ENCODE data around the gene TRIM8. TPM values are rescaled to one million over a fixed set of nuclear protein-coding genes. Genes with fewer than 3 reads are reported as not detected.

The TRIM8 gene
- total RNA-seq, 1 experiment from 2014 or later, result 91.6 TPM

DNA sequence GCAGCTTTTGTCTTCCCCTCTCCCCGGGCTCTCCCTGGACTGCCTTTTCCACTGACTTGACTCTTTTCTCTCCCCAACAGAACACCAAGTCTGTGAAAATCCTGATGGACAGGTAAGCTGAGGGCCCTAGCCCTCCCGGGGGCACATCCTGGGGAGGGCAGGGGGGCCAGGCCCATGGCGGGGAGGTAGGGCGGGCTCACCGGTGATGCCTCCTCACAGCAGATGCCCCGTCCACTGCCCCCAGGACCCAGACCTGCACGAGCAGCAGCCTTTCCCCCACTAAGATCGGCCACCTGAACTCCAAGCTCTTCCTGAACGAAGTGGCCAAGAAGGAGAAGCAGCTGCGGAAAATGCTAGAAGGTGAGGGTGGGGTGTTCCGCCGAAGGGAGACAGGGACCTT, 11.7 kb downstream of the TRIM8 start:
- no peaks in the 10 kb centered on the region for H3K9me2 ChIP-seq (ENCODE audit: insufficient read depth)
- RAD21 ChIA-PET (ENCODE audit: low non-redundant PET in 1 of 2, low total read pairs in 2 of 2, uncharacterized antibody in 2 of 2, unreplicated experiment in 2 of 2), result no interaction called here
- POLR2A ChIA-PET, result interaction anchor here (1.0 kb wide), 1 partner anchor 14 kb away, joined by 3 read pairs; no protein-coding TSS in a partner anchor

More for the DNA sequence above, 11.7 kb downstream of the TRIM8 start:
- H4K20me1 ChIP-seq (ENCODE audit: insufficient read depth), result no peaks in the 10 kb centered on the region
- intact Hi-C loops (cut with micrococcal nuclease), result no loop called here
- no peak for DNase-seq (ENCODE audit: low read depth, low spot score)
- H2AFZ ChIP-seq (ENCODE audit: low read depth, low read length, poor library complexity, severe bottlenecking), result no peak overlapping the region
- no peak overlapping the region for H3K4me3 ChIP-seq (replicated peaks in 1 of 2; ENCODE audit: low read depth in 1 of 2, low read length in 2 of 2)
- H3K36me3 ChIP-seq (ENCODE audit: control insufficient read depth in 1 of 2, insufficient read depth in 2 of 2, low read length in 2 of 2), result peaks cover 9 to 27% of the 10 kb centered on the region in 2 experiments; a peak in 3 of 4 replicates
- no peak for ATAC-seq
- BruUV-seq (replicated peaks), result no TSS peak
- CTCF ChIA-PET, result interaction anchor here (1.0 kb wide), 1 partner anchor 14 kb away, joined by 3 read pairs; no protein-coding TSS in a partner anchor
- H3K4me2 ChIP-seq (ENCODE audit: low read length), result no peak overlapping the region
- H3K27me3 ChIP-seq (ENCODE audit: insufficient read depth, low read length), result no peaks in the 10 kb centered on the region
- H3K9ac ChIP-seq (ENCODE audit: low read length), result no peak overlapping the region
- no peaks in the 10 kb centered on the region for H3K9me3 ChIP-seq (ENCODE audit: control insufficient read depth in 1 of 2, insufficient read depth in 1 of 2, low read depth in 1 of 2, low read length in 2 of 2)
- H3K4me1 ChIP-seq (ENCODE audit: control insufficient read depth in 1 of 2, insufficient read depth in 2 of 2, low read length in 2 of 2), result peaks cover 0 to 5% of the 10 kb centered on the region in 2 experiments; a peak in 1 of 4 replicates
- H3K79me2 ChIP-seq (ENCODE audit: insufficient read depth, low read length), result peaks cover 33% of the 10 kb centered on the region
- no peak overlapping the region for H3K27ac ChIP-seq (ENCODE audit: low read depth, low read length)
- no peak for TF ChIP-seq POLR2AphosphoS5 (IDR thresholded peaks at IDR 0.05; ENCODE audit: low read depth, low read length)
- no peak for TF ChIP-seq SRF (IDR thresholded peaks at IDR 0.05; ENCODE audit: low read depth)
- TF ChIP-seq POLR2A (IDR thresholded peaks at IDR 0.05; ENCODE audit: borderline replicate concordance, extremely low read depth, insufficient read depth, insufficient read length), result no peak
- no peak for TF ChIP-seq EZH2phosphoT487 (IDR thresholded peaks at IDR 0.05; ENCODE audit: borderline replicate concordance)
- no peak for TF ChIP-seq EGR1 (IDR thresholded peaks at IDR 0.05; ENCODE audit: low read depth)
- no peak for TF ChIP-seq FOSL1 (IDR thresholded peaks at IDR 0.05; ENCODE audit: low read depth)
- no peak for TF ChIP-seq ZFX (IDR thresholded peaks at IDR 0.05)
- no peak for TF ChIP-seq ZNF274 (IDR thresholded peaks at IDR 0.05; ENCODE audit: low read depth, low read length)
- TF ChIP-seq CEBPB (IDR thresholded peaks at IDR 0.05; ENCODE audit: low read depth), result no peak
- TF ChIP-seq YY1 (IDR thresholded peaks at IDR 0.05; ENCODE audit: extremely low read depth, insufficient replicate concordance, low read depth, low read length), result no peak
- no peak for TF ChIP-seq SIN3A (IDR thresholded peaks at IDR 0.05; ENCODE audit: low read depth)
- no peak for TF ChIP-seq ELF1 (IDR thresholded peaks at IDR 0.05; ENCODE audit: borderline replicate concordance, low read depth)
- TF ChIP-seq JUND (IDR thresholded peaks at IDR 0.05), result no peak
- no peak for TF ChIP-seq TCF7L2 (IDR thresholded peaks at IDR 0.05; ENCODE audit: borderline replicate concordance, extremely low read depth, insufficient read depth, insufficient read length)
- TF ChIP-seq, protein P1, sequence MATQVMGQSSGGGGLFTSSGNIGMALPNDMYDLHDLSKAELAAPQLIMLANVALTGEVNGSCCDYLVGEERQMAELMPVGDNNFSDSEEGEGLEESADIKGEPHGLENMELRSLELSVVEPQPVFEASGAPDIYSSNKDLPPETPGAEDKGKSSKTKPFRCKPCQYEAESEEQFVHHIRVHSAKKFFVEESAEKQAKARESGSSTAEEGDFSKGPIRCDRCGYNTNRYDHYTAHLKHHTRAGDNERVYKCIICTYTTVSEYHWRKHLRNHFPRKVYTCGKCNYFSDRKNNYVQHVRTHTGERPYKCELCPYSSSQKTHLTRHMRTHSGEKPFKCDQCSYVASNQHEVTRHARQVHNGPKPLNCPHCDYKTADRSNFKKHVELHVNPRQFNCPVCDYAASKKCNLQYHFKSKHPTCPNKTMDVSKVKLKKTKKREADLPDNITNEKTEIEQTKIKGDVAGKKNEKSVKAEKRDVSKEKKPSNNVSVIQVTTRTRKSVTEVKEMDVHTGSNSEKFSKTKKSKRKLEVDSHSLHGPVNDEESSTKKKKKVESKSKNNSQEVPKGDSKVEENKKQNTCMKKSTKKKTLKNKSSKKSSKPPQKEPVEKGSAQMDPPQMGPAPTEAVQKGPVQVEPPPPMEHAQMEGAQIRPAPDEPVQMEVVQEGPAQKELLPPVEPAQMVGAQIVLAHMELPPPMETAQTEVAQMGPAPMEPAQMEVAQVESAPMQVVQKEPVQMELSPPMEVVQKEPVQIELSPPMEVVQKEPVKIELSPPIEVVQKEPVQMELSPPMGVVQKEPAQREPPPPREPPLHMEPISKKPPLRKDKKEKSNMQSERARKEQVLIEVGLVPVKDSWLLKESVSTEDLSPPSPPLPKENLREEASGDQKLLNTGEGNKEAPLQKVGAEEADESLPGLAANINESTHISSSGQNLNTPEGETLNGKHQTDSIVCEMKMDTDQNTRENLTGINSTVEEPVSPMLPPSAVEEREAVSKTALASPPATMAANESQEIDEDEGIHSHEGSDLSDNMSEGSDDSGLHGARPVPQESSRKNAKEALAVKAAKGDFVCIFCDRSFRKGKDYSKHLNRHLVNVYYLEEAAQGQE (IDR thresholded peaks at IDR 0.05; ENCODE audit: low read depth), result no peak
- TF ChIP-seq, protein P2, sequence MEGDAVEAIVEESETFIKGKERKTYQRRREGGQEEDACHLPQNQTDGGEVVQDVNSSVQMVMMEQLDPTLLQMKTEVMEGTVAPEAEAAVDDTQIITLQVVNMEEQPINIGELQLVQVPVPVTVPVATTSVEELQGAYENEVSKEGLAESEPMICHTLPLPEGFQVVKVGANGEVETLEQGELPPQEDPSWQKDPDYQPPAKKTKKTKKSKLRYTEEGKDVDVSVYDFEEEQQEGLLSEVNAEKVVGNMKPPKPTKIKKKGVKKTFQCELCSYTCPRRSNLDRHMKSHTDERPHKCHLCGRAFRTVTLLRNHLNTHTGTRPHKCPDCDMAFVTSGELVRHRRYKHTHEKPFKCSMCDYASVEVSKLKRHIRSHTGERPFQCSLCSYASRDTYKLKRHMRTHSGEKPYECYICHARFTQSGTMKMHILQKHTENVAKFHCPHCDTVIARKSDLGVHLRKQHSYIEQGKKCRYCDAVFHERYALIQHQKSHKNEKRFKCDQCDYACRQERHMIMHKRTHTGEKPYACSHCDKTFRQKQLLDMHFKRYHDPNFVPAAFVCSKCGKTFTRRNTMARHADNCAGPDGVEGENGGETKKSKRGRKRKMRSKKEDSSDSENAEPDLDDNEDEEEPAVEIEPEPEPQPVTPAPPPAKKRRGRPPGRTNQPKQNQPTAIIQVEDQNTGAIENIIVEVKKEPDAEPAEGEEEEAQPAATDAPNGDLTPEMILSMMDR (IDR thresholded peaks at IDR 0.05 in 2 of 3, conservative IDR thresholded peaks at IDR 0.05 in 1 of 3; ENCODE audit: borderline replicate concordance in 1 of 3, insufficient read depth in 1 of 3, low read depth in 2 of 3, low read length in 2 of 3), result no peak
- no peak for TF ChIP-seq CBX3 (IDR thresholded peaks at IDR 0.05; ENCODE audit: low read depth)
